Keratinocyte (primary cell): ENCODE data around the gene TUBB3.

Source experiments
- EZH2 ChIP-seq: IDR thresholded peaks from one replicate; pipeline ENCODE4 v1.6.1; 2012; ENCODE audit warnings: inconsistent platforms, mild to moderate bottlenecking, low read length, moderate library complexity
- TF ChIP-seq, protein P1 (sequence below), 3 experiments: IDR thresholded peaks in 1 of 3; conservative IDR thresholded peaks in 1 of 3; optimal IDR thresholded peaks in 1 of 3; 2 replicates in 2 of 3; 3 replicates in 1 of 3; pipeline versions ENCODE3 to v1.5.1; 2011; ENCODE audit warnings: low read length in 3 of 3, mild to moderate bottlenecking in 3 of 3, moderate library complexity in 2 of 3, control low read depth in 1 of 3, inconsistent platforms in 1 of 3; ENCODE audit not compliant: insufficient read depth in 2 of 3; ENCODE audit errors: extremely low read depth in 1 of 3

GRCh38 chr16:89966756-89967155 is 43.6 kb downstream of the TUBB3 start:
- TF ChIP-seq, protein P1, sequence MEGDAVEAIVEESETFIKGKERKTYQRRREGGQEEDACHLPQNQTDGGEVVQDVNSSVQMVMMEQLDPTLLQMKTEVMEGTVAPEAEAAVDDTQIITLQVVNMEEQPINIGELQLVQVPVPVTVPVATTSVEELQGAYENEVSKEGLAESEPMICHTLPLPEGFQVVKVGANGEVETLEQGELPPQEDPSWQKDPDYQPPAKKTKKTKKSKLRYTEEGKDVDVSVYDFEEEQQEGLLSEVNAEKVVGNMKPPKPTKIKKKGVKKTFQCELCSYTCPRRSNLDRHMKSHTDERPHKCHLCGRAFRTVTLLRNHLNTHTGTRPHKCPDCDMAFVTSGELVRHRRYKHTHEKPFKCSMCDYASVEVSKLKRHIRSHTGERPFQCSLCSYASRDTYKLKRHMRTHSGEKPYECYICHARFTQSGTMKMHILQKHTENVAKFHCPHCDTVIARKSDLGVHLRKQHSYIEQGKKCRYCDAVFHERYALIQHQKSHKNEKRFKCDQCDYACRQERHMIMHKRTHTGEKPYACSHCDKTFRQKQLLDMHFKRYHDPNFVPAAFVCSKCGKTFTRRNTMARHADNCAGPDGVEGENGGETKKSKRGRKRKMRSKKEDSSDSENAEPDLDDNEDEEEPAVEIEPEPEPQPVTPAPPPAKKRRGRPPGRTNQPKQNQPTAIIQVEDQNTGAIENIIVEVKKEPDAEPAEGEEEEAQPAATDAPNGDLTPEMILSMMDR (optimal IDR thresholded peaks at IDR 0.05 in 1 of 3, IDR thresholded peaks at IDR 0.05 in 1 of 3, conservative IDR thresholded peaks at IDR 0.05 in 1 of 3; ENCODE audit: extremely low read depth in 1 of 3, insufficient read depth in 2 of 3, low read length in 3 of 3) = no peak
- TF ChIP-seq EZH2 = no peak
